GM18526 (cell line): ENCODE data around the gene NFATC1.

ENCODE experiments used
- POLR2A ChIP-seq: IDR thresholded peaks from 3 replicates; pipeline ENCODE4 v1.6.1; 2011; ENCODE audit not compliant: insufficient read length; ENCODE audit errors: extremely low read depth

The NFATC1 gene

DNA sequence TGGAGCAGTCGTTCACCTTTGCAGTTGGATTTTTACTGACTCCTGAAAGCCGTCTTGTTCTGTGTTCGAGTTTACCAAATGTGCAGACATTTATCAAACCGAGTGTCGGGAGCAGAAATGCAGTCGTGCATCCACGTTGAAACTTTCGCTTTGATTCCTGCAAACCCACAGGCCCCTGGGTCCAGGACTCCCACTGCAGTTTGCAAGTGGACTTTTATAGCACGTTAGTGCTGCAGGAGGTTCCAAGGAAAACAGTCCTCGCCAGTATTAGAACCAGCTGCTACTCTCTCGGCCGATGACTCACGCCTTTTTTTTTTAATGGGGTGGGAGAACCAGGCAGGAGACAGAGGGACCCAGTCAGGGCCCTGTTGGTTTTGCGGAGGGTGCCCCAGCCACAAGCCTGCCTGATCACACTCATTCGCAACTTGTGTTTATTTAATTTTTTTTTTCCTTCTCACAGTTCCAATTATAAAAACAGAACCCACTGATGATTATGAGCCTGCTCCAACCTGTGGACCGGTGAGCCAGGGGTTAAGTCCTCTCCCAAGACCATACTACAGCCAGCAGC lies 90.1 kb downstream of the NFATC1 start:
- no peak for TF ChIP-seq POLR2A

DNA sequence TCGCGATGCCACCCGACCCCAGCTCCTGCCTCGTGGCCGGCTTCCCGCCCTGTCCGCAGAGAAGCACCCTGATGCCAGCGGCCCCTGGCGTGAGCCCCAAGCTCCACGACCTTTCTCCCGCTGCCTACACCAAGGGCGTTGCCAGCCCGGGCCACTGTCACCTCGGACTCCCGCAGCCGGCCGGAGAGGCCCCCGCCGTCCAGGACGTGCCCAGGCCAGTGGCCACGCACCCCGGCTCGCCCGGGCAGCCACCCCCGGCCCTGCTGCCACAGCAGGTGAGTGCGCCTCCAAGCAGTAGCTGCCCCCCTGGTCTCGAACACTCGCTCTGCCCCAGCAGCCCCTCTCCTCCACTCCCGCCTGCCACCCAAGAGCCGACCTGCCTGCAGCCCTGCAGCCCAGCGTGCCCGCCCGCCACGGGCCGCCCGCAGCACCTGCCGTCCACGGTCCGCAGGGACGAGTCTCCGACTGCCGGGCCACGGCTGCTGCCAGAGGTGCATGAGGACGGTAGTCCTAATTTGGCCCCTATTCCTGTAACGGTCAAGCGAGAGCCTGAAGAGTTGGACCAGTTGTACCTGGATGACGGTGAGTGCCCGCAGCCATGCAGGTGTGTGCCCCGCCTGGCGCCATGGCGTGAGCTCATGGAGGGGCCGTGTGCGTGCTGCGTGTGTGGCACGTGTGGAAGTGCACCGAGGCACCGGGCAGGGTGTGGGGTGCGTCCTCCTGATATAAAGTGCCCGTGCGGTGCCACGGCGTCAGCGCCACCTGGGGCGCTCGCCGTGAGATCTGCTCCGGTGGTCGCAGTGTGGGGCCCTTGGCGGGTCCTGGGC lies 90.8 kb downstream of the NFATC1 start:
- no peak for TF ChIP-seq POLR2A

DNA sequence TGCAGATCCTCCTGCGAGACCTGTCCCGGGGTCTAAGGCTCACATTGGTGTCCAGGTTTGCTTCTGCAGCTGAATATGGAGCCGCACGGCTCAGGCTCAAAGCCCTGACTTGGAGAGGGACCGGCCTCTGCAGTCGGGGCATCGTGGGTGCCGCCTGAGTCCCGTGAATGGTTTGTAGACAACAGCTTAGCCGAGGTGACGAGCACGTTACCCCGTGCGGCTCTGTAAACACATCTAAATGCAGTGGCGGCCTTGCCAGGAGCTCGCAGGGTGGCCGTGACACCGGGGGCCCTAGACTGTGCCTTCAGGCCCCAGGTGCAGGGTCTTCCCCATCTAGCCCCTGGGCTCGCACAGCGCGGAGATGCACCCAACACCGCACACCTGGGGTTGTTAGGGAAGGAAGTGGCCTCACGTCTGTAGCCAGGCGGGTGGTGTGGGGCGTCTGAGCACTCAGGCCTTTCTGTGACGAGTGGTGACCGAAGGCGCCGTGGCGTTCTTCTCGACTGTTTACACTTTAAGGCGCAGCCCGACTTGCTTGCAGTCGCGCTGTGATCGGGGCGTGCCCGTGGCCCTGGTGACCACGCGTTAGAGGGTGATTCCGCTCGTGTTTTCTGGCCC lies 91.6 kb downstream of the NFATC1 start:
- TF ChIP-seq POLR2A, result no peak

DNA sequence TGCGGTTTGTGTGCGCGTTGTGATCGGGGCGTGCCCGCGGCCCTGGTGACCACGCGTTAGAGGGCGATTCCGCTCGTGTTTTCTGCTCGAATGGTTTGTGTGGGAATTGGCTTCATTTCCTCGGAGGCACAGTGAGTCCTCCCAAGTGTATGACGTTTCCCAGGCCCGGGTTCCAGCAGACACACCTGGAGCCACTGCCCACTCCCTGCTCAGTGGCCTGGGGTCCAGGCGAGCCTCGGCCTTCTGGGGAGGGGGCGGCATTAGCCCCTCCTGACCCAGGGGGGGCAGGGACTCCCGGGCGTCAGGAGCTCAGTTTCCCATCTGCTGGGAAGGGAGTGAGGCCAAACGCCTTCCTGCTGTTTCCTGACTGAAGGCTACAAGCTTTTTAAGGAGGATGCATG lies 92.1 kb downstream of the NFATC1 start:
- no peak for TF ChIP-seq POLR2A

- no peak for TF ChIP-seq POLR2A
Observed at GRCh38 chr18:79488311-79489050, 92.8 kb downstream of the NFATC1 start.

GRCh38 chr18:79489051-79489898 lies 93.5 kb downstream of the NFATC1 start:
- TF ChIP-seq POLR2A, result no peak

DNA sequence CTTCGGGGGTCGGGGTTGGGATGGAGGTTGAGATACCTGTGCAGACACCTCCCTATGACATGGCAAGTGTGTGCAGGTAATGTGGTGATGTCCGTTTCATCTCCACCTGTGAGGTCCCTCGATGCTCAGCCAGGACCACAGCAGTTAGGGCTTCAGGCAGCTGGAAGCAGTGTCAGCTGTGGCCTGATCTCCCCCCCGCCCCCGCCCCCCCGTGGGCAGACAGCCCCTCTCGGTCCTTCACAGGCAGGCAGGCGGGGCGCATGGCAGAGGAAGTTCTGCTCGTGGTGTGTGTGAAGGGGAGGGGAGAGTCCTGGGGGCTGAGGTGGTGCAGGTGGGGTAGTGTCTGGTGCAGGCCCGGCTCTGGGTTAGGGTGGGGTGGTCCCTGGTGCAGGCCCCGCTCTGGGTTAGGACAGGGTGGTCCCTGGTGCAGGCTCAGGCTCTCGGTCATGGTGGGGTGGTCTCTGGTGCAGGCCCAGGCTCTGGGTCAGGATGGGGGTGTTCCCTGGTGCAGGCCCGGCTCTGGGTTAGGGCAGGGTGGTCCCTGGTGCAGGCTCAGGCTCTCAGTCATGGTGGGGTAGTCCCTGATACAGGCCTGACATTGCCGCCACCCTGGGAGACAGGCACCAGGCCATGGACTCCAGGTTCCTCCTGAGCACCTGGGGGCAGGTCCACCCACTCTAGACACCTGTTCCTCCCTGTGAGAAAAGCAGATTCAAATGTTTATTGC lies 94.3 kb downstream of the NFATC1 start:
- TF ChIP-seq POLR2A, result no peak

- no peak for TF ChIP-seq POLR2A
Observed at GRCh38 chr18:79490626-79491041, 94.9 kb downstream of the NFATC1 start.

DNA sequence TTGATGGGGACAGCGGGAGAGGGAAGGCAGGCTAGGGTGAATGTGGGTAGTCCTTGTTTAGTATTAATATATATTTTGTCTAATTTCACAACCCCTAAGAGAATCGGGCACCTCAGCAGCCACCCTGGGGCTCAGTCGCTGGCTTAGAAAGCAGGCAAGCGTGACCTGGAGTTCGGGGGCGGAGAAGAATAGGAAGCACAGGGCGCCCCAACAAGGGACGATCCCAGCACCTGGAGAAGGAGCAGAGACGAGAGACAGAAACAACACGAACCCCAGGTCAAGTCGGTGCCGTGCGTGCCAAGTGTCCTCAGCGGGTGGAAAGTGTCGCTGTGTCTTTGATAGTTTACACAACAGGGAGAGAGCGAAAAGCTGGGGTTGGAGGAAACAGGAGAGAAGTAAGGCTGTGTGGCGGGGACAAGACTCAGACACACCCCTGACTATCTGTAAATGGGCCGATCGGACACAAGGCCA lies 95.4 kb downstream of the NFATC1 start:
- no peak for TF ChIP-seq POLR2A

DNA sequence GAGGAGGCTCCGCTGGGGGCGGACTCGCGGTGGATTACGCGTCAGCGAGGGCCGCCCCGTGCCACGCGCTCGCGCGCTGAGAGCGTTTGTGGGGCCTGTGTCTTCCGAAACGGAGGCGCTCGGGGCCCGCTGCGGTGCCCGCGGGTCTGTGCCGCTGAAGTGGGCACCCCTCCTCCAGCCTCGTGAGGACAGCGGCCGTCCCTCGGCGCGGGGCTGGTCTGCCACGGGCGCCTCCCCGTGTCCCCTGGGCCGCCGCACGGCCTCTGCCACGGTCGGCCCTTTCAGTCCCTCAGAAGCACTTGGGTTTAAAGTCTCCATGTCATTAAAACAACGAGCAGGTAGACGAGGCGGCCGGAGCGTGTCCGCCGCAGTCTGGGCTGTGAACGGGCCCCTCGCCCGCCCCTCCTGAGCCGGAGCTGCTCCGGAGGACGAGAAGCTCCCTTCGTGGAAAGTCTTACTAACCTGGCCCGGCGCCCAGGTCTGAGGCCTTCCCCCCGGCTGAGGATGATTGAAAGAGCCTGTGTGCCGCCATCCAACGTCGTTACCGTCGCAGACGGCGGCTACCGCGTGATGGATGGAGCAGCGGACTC lies 97.6 kb downstream of the NFATC1 start:
- TF ChIP-seq POLR2A, result no peak

- no peak for TF ChIP-seq POLR2A
Observed at GRCh38 chr18:79493801-79494211, 98.1 kb downstream of the NFATC1 start.

DNA sequence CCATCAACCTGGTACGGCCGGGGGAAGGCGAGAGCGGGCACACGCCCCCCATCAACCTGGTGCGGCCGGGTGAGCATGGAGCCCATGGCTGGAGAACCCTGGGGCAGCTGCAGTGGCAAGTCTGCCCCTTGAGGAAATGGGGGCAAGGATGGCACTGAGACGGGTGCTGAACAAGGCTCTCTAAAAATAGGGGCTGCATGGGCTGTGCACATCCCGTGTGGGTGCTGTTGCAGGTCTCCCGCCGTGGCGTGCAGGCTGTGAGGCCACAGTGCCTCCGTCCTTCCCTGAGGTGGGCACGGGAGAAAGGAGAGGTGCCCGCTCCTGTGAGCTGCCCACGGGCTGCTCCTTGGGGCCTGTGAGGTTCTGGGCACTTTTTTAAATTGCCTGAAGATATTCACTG lies 99.2 kb downstream of the NFATC1 start:
- no peak for TF ChIP-seq POLR2A

- TF ChIP-seq POLR2A, result no peak
Observed at GRCh38 chr18:79495591-79496071, 99.9 kb downstream of the NFATC1 start.

- no peak for TF ChIP-seq POLR2A
Observed at GRCh38 chr18:79496237-79496977, 100.7 kb downstream of the NFATC1 start.
